GM19324 (cell line): Measurements from ENCODE around the gene PLCZ1.
"Not testable (repeated sequence)": the region's sequence is repeated elsewhere in the genome, so short reads cannot be mapped to it uniquely, and the experiment has no call there.

Source experiments
- ATAC-seq: cut with Tn5 transposase; IDR thresholded peaks from one replicate; pipeline ENCODE4 v1.9.1; 2021; ENCODE audit warnings: mild to moderate bottlenecking, moderate library complexity; ENCODE audit not compliant: unreplicated experiment, low FRiP score

PLCZ1 gene

GRCh38 chr12:18737819-18738218, at the start of gene PLCZ1, which contains the start of gene CAPZA3:
Gene PLCZ1 (minus strand): TSS chr12:18738012. CDS start chr12:18737371, 641 bp downstream.
Gene CAPZA3 (plus strand): TSS chr12:18738119. CDS start chr12:18738269, 150 bp downstream.
- ATAC-seq: no peak

- not testable (repeated sequence) for ATAC-seq
Measured at GRCh38 chr12:18785465-18785864, 47.7 kb upstream of the PLCZ1 start.

- no peak for ATAC-seq
Measured at GRCh38 chr12:18782827-18783226, 45.0 kb upstream of the PLCZ1 start.

- not testable (repeated sequence) for ATAC-seq
Measured at GRCh38 chr12:18766479-18766878, 28.7 kb upstream of the PLCZ1 start.

GRCh38 chr12:18755341-18755740, 17.5 kb upstream of the PLCZ1 start:
- ATAC-seq: no peak

- no peak for ATAC-seq
Measured at GRCh38 chr12:18754124-18754707, 16.4 kb upstream of the PLCZ1 start.

GRCh38 chr12:18753481-18754123, 15.8 kb upstream of the PLCZ1 start:
- ATAC-seq: no peak

GRCh38 chr12:18752947-18753346, 15.1 kb upstream of the PLCZ1 start:
- no peak for ATAC-seq

- no peak for ATAC-seq
Measured at GRCh38 chr12:18752280-18752920, 14.6 kb upstream of the PLCZ1 start.

- no peak for ATAC-seq
Measured at GRCh38 chr12:18751866-18752265, 14.1 kb upstream of the PLCZ1 start.

GRCh38 chr12:18750085-18750484, 12.3 kb upstream of the PLCZ1 start:
- ATAC-seq: no peak

- no peak for ATAC-seq
Measured at GRCh38 chr12:18749386-18749957, 11.7 kb upstream of the PLCZ1 start.

GRCh38 chr12:18747895-18748294, 10.1 kb upstream of the PLCZ1 start:
- ATAC-seq: no peak

GRCh38 chr12:18731156-18731555, 6.7 kb downstream of the PLCZ1 start:
- no peak for ATAC-seq

- no peak for ATAC-seq
Measured at GRCh38 chr12:18723752-18724151, 14.1 kb downstream of the PLCZ1 start.

- no peak for ATAC-seq
Measured at GRCh38 chr12:18721452-18721851, 16.4 kb downstream of the PLCZ1 start.

- ATAC-seq: no peak
Measured at GRCh38 chr12:18720690-18721089, 17.1 kb downstream of the PLCZ1 start.

- ATAC-seq: no peak
Measured at GRCh38 chr12:18719922-18720510, 17.8 kb downstream of the PLCZ1 start.

- no peak for ATAC-seq
Measured at GRCh38 chr12:18718462-18718861, 19.4 kb downstream of the PLCZ1 start.

- no peak for ATAC-seq
Measured at GRCh38 chr12:18716236-18716635, 21.6 kb downstream of the PLCZ1 start.

GRCh38 chr12:18706798-18707197, 31.0 kb downstream of the PLCZ1 start:
- no peak for ATAC-seq
